Limb (tissue), 2 donors: ENCODE results near the gene THSD4.

Experiments used
- DNase-seq, 2 donors: peaks; one replicate each; pipeline ENCODE4 v3.0.0-alpha.2; 2016; ENCODE audit errors: extremely low spot score in 2 of 2

Gene THSD4

GRCh38 chr15:71679223-71679792 lies 564.0 kb downstream of the THSD4 start:
- DNase-seq = no peak

GRCh38 chr15:71679793-71680353 lies 564.6 kb downstream of the THSD4 start:
- DNase-seq = no peak

- no peak for DNase-seq
Observed at GRCh38 chr15:71682001-71682400, 566.7 kb downstream of the THSD4 start.

- DNase-seq = no peak
Observed at GRCh38 chr15:71683411-71684274, 568.4 kb downstream of the THSD4 start.

- DNase-seq = no peak
Observed at GRCh38 chr15:71685420-71685993, 570.2 kb downstream of the THSD4 start.

- no peak for DNase-seq
Observed at GRCh38 chr15:71686221-71687050, 571.2 kb downstream of the THSD4 start.

GRCh38 chr15:71687902-71688508 lies 572.7 kb downstream of the THSD4 start:
- no peak for DNase-seq

- DNase-seq = no peak
Observed at GRCh38 chr15:71688509-71689094, 573.3 kb downstream of the THSD4 start.

GRCh38 chr15:71691081-71691457 lies 575.8 kb downstream of the THSD4 start:
- no peak for DNase-seq

- peak; percentile 53 to 86 for DNase-seq
Observed at GRCh38 chr15:71691458-71692417, 576.5 kb downstream of the THSD4 start.

GRCh38 chr15:71697236-71697635 lies 582.0 kb downstream of the THSD4 start:
- no peak for DNase-seq

- DNase-seq = no peak
Observed at GRCh38 chr15:71698030-71698429, 582.8 kb downstream of the THSD4 start.

- DNase-seq = no peak
Observed at GRCh38 chr15:71698742-71699141, 583.5 kb downstream of the THSD4 start.

- no peak for DNase-seq
Observed at GRCh38 chr15:71699977-71700376, 584.7 kb downstream of the THSD4 start.

- DNase-seq = no peak
Observed at GRCh38 chr15:71701808-71702207, 586.5 kb downstream of the THSD4 start.

- no peak for DNase-seq
Observed at GRCh38 chr15:71702496-71702895, 587.2 kb downstream of the THSD4 start.

GRCh38 chr15:71705151-71705550 lies 589.9 kb downstream of the THSD4 start:
- no peak for DNase-seq

GRCh38 chr15:71706461-71707229 lies 591.4 kb downstream of the THSD4 start:
- DNase-seq = no peak
